Left colon (tissue), 2 donors: ENCODE measurements around the gene PDE4D. TPM values are rescaled to one million over a fixed set of nuclear protein-coding genes. Genes with fewer than 3 reads are reported as not detected.
"Not testable (repeated sequence)": the region's sequence is repeated elsewhere in the genome, so short reads cannot be mapped to it uniquely, and the experiment has no call there.

Experiments
- ATAC-seq: fragments of 200-7000 bp; cut with Tn5 transposase; one replicate; pipeline ENCODE4 v1.9.1; 2020; ENCODE audit warnings: mild to moderate bottlenecking, moderate library complexity
- DNase-seq, 2 donors: peaks; one replicate each; pipeline ENCODE4 v3.0.0-alpha.2; 2020
- intact Hi-C, 2 donors: fragments of 100-400 bp; cut with DNase I in 1 of 2; cut with micrococcal nuclease in 1 of 2; formaldehyde crosslinking; loops; one replicate each; pipeline versions ENCODE4 v1.11.2 to v1.14.0; 2022; cut with DNase I, micrococcal nuclease
- total RNA-seq, 2 donors: library from RNA; stranded (reverse); fragmentation: NEBNext Ultra II Directional; extraction: Animal tissue kit (Norgen Biotek cat#: 25700); gene quantifications; one replicate each; pipeline ENCODE4 v1.2.1, GENCODE V29; 2021
- donor health status: DM: no; HTN: no; CAD: no.
- donor health status: DM: yes; HTN: yes; CAD: no.

Gene PDE4D
- total RNA-seq, 2 donors from 2014 or later, result 50.6 to 67.8 TPM

- ATAC-seq (no peak), DNase-seq (no peak)
- intact Hi-C loops, result no loop called here
Observed at GRCh38 chr5:59487772-59488729, 405.5 kb downstream of the PDE4D start.

- ATAC-seq, result no peak
- no peak for DNase-seq
- intact Hi-C loops, result no loop called here
Observed at GRCh38 chr5:59487068-59487686, 406.3 kb downstream of the PDE4D start.

- ATAC-seq (no peak), DNase-seq (no peak)
- intact Hi-C loops, result no loop called here
Observed at GRCh38 chr5:59486508-59486907, 407.0 kb downstream of the PDE4D start.

GRCh38 chr5:59485629-59486439 lies 407.7 kb downstream of the PDE4D start:
- intact Hi-C loops, result no loop called here
- no peak for DNase-seq
- ATAC-seq, result no peak

- DNase-seq, result no peak
- intact Hi-C loops, result no loop called here
- ATAC-seq, result no peak
Observed at GRCh38 chr5:59485107-59485506, 408.4 kb downstream of the PDE4D start.

GRCh38 chr5:59484618-59485017 lies 408.9 kb downstream of the PDE4D start:
- ATAC-seq (no peak), DNase-seq (no peak)
- intact Hi-C loops, result no loop called here

- ATAC-seq (no peak), DNase-seq (no peak)
- intact Hi-C loops, result no loop called here
Observed at GRCh38 chr5:59483971-59484472, 409.5 kb downstream of the PDE4D start.

GRCh38 chr5:59479086-59479485 lies 414.4 kb downstream of the PDE4D start:
- no peak for ATAC-seq
- intact Hi-C loops, result no loop called here
- DNase-seq, result no peak

GRCh38 chr5:59474324-59474723 lies 419.2 kb downstream of the PDE4D start:
- intact Hi-C loops, result no loop called here
- ATAC-seq (no peak), DNase-seq (no peak)

- DNase-seq (no peak), ATAC-seq (no peak)
- intact Hi-C loops, result no loop called here
Observed at GRCh38 chr5:59473611-59474010, 419.9 kb downstream of the PDE4D start.

- intact Hi-C loops, result no loop called here
- ATAC-seq, result no peak
- no peak for DNase-seq
Observed at GRCh38 chr5:59471463-59471862, 422.1 kb downstream of the PDE4D start.

GRCh38 chr5:59467969-59468368 lies 425.6 kb downstream of the PDE4D start:
- DNase-seq, result no peak

GRCh38 chr5:59466271-59466670 lies 427.3 kb downstream of the PDE4D start:
- DNase-seq, result no peak
- ATAC-seq, result no peak
- intact Hi-C loops, result no loop called here

More at GRCh38 chr5:59467969-59468368, 425.6 kb downstream of the PDE4D start:
- intact Hi-C loops, result no loop called here
- no peak for ATAC-seq

GRCh38 chr5:59464969-59465368 lies 428.6 kb downstream of the PDE4D start:
- intact Hi-C loops, result no loop called here
- ATAC-seq (no peak), DNase-seq (no peak)

GRCh38 chr5:59463618-59464166 lies 429.8 kb downstream of the PDE4D start:
- intact Hi-C loops, ATAC-seq, DNase-seq: not testable (repeated sequence)

- DNase-seq (no peak), ATAC-seq (no peak)
- intact Hi-C loops, result no loop called here
Observed at GRCh38 chr5:59462956-59463355, 430.6 kb downstream of the PDE4D start.

GRCh38 chr5:59460368-59461153 lies 433.0 kb downstream of the PDE4D start:
- DNase-seq (no peak), ATAC-seq (no peak)
- intact Hi-C loops, result no loop called here
